ENCODE results near the gene SMG6.
"Not testable (repeated sequence)": the region's sequence is repeated elsewhere in the genome, so short reads cannot be mapped to it uniquely, and the experiment has no call there.

GRCh38 chr17:2165723-2166122 lies 137.9 kb downstream of the SMG6 start:
- TF ChIP-seq CTCF, POLR2A (IDR thresholded peaks at IDR 0.05): not testable (repeated sequence)

Measured in heart left ventricle (tissue), 13 donors.